Raji (cell line): ENCODE data around the gene JAG2.

ENCODE experiments used
- POLR2A ChIP-seq: IDR thresholded peaks from 2 replicates; pipeline ENCODE4 v1.6.1; 2011; ENCODE audit warnings: low read depth, low read length, control low read depth; ENCODE audit not compliant: insufficient read depth

Gene JAG2

DNA sequence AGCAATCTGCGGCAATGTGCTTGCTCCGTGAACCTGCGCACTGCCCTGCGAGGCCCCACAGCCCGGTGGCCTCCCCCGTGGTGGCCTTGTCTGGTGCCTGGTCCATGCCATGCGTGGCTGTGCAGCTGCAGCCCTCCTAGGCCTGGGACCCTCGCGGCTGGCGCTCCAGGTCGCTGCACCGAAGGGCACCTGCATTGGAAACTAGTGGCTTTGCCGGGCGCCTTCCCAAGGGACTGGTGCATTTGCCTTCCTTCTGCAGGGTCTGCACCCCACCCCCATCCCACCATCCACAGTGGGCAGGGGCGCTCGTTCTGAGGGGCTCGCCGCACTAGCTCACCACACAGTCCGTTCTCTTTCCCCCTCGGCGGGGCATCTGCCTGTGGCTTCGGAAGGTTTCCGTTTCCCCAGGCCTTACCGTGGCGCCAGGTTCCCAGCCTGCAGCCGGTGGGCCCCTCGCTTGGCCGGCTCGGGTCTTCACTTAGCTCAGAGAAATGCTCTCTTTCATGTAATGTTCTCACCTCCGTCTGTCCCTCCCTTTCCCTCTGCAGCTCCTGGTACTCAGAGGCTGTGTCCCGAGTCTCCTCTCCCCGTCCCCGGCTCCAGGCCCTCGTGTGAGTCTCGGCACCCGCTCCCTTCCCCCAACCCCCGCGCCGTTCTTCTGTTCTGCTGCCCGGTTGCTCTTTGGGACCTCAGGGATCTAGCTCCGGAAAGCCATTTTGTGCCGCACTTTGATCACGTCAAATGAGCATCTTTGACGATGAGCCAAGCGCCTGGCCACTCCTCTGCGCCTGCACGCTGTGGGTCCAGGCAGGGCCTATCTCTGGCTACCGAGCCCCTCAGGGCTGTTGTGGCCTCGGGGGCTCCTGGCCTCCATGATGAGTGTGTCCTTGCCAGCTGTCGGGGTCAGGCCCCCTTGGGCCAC is 31.9 kb downstream of the JAG2 start:
- no peak for TF ChIP-seq POLR2A

DNA sequence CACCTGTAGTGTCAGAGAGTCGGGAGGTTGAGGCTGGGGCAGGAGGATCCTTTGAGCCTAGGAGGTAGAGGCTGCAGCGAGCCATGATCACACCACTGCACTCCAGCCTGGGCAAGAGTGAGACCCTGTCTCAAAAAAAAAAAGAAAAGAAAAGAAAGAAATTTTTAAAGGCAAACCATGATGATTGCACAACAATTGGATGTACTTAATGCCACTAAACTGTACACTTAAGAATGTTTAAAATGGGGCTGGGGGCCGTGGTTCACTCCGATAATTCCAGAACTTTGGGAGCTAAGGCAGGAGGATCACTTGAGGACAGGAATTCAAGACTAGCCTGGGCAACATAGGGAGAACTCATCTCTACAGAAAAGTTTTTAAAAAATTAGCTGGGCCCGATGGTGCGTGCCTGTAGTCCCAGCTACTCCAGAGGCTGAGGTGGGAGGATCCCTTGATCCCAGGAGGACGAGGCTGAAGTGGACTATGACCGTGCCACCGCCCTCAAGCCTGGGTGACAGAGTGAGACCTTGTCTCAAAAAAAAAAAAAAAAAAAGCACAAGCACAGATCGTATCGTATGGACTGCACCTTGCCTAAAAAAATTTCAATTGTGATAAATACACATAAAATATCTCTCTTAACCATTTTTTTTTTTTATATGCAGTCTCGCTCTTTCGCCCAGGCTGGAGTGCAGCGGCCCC is 32.7 kb downstream of the JAG2 start:
- no peak for TF ChIP-seq POLR2A

DNA sequence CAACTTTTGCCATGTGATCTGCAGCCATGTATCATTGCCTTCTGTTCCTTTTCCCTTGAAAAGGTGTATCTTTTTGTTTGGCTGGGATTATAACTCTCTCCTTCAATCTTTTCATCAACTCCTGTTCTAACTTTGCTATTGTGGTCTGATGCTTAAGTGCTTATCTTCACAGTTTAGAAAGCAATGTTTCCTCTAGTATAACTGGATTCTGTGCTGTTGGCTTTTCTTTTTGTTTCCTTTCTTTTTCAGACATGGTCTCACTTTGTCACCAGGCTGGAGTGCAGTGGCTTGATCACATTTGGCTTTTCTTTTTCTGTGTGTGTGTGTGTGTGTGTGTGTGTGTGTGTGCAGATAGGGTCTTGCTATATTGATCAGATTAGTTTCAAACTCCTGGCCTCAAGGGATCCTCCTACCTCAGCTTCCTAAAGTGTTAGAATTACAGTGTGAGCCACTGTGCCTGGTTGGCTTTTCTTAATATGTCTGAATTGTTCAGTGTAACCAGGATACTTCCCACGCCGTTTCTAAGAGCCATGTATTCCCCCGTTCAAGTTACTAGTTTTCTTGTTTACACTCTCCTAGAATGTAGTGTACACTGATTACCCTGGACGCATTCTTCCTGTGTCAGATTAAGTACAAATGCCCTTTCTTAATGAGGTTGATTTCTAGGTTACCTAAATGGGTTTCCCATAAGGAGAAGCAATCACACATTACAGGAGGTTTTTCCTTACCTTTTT is 35.5 kb downstream of the JAG2 start:
- no peak for TF ChIP-seq POLR2A

DNA sequence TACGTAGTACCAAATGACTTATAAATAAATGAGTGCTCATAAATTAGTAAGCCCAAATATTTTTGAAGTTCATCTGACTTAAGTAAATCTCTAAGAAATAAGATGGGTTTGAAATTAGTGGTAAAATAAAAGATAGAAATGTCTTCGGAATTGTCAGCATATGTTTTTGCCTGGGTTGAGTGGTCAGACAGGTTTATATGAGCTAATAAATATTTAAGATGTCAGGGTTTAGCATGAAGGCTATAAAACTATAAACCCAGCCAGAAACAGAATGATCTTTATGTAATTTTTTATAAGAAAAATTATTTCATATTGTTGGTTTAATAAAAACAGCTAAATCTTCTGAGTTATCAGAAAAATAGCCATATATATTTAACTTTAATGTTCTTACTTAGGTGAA is 37.3 kb downstream of the JAG2 start:
- TF ChIP-seq POLR2A = no peak

DNA sequence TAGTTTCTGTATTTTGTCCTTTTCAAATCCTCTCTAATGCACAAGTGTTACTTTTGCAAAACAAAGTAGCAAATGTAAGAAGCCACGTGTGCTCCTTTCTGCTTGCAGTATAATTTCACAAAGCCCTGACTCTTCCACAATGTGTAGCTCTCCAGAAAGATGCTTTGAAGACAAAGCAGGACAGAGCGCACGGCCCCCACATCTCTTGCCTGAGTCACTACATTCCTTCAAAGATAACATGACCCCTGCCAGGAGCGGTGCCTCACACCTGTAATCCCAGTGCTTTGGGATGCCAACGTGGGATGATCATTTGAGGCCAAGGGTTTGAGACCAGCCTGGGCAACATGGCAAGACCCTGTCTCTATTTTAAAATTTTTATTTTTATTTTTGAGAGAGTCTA is 40.5 kb downstream of the JAG2 start:
- TF ChIP-seq POLR2A = no peak

DNA sequence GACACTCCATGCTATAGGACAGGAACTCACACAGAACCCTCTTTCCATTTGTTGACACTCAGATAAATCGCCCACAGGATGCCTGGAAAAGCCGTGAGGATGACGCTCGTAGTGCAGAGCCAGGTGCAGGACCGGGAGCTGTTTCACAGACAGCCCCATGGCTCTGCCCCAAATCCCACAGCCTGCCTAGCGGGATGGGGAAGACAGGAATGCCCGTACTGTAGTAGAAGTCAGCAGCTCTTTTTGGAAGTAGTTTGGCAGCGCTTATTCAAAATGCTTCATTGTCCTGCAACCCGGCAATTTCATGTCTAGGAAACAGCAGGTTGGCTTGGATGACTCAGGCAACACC is 41.6 kb downstream of the JAG2 start:
- TF ChIP-seq POLR2A = no peak

DNA sequence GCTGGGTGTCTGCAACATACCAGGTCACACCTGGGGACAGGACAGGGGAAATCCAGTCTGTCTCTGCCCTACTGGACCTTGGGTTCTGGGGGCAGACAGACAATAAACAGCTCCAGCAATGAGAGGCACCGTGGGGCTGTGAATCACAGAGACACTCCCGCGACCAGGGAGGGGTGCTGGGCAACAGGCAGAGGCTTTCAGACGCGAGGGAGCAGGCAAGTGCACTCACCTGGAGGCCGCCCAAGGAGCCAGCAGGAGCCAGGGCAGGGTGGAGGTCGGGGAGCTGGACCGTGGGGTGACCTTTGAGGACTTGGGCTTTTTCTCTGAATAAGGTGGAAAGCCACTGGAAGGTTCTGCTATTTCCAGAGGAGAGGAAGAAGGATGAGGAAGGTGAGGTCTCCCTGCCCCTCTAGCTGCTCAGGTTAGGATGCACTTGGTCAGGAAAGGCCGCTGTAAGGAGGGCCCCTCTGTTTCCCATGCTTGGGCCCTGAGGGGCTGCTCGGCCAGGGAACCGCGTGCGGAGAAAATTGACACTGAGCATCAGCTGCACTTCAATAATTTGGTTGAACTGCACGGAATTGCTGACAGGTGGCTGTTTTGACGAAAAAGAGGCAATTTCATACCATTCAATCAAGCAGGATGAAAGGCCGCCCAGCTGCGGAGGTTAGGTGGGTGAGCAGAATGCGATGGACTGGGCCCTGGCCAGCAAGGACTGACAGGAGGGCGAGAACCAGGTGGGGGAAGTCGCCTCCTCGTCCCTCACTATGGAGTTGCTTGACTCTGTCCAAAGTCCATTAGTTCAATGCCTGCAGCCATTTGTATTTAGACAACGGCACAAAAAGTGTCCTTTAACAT is 42.2 kb downstream of the JAG2 start:
- no peak for TF ChIP-seq POLR2A

DNA sequence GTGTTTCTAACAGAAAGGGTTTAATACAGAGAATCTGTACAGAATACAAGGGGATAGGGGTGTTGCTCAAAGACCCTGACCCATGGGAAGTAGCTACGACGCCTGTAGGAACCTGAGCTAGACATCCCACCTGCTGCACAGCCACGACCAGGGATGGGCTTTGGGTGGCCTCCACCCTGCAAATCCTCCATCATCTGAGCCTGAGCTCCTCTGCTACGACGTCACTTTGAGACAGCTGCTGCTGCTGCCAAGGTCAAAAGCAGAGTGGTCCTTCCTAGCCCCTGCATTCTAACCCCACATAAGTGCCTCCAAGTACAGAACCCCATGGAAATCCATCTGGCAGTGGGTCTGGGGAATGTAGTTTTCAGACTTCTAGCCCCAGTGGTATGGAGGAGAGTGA is 43.8 kb downstream of the JAG2 start:
- no peak for TF ChIP-seq POLR2A

DNA sequence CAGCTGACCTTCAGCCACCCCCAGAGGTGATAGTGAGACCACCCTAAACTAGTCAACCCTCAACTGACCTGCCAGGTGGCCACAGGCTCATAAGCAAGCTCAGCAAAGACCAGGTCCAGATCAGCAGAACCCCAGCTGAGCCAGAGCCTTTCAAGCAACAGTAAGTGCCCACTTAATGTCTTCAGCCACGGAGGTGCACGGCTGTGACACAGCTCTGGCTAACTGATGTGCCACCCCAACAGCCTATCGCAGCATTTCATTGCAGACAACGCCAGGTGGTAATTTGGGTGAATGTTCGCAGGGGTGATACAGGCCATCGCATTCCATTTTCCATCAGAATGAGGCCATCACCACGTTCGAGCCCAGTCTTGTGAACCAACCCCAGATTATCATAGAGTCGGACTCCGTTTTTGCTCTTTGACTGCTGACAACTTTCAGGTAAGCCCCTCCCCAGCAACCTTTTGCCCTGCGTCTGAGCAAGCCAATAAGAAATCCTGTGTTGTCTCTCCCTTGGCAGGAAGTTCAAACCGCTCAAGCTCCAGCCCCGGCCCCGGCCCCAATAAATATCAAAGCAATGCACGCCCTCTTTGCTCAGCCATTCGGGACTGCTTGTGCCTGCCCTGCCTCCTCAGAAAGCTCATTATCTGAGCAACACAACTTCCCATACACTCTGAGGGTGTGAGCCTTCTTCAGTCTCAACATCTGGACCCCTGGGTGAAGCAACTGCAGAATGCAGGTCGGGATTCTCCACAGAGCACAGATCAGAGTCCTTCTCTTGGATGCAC is 44.4 kb downstream of the JAG2 start:
- no peak for TF ChIP-seq POLR2A

DNA sequence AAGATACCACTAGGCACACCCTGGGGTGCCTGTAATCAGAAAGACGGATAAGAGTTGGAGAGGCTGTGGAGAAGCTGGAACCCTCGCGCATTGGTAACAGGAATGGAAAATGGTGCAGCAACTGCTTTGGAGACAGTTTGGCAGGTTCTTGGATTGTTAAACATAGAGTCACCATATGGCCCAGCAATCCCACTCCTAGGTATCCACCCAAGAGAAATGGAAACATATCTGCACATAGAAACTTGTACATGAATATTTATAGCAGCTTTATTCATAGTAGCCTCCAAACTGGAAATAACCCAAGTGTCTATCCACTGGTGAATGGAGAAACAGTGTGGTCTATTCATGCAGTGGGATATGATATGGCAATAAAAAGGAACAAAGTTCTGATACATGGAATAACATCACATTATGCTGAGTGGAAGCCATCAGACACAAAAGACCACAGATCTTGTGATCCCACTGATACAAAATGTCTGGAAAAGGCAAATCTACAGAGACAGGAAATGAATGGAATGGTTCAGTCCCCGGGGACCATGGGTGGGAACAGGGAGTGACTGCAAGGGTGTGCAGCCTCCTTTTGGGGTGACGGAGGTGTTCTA is 45.4 kb downstream of the JAG2 start:
- no peak for TF ChIP-seq POLR2A

DNA sequence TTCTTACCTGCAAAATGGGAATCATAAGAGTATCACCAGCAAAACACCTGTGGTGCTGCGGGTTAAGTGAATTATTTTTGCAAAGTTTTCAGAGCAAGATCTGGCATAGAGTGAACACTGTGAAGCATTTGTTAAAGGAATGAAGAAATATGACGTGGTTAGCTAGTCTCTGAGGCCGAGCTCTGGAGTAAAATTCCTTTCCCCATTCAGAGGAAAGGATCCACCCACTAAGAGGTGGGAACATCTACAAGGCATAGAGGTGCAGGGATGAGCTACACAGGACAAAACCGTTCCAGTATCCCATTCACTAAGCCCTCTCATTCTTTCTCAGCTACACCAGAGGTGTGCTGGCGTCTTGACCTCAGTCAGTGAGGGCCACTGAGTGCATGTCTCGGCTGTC is 48.5 kb downstream of the JAG2 start:
- TF ChIP-seq POLR2A = no peak

DNA sequence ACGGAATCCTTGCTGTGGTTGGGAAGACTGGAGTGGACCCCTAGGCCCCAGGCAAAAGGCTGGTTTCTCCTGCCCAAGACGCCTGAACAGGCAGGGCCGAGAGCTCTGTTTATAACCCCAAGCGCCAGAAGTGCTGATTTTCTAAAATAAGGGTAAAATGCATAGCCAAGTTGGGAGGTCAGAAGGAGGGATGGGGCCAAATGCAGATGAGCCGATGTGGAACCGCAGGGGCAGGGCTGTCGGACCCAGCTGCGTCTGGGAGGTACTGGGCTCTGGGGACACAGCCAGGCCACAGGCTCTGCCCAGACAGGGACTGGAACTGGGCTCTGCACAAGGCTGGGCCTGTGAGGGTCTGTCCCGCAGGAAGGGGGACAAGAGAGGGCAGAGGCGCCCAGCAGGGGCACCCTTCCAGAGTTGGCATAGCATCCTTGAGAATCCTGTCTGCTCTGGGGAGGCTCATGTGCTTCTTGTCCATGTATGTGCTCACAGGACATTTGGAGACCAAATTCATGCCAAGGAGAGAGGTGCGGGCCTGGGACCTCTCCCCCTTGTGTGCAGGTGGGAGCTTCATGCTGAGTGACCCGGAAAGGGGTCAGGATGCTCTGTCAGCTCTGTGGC is 49.1 kb downstream of the JAG2 start:
- no peak for TF ChIP-seq POLR2A

DNA sequence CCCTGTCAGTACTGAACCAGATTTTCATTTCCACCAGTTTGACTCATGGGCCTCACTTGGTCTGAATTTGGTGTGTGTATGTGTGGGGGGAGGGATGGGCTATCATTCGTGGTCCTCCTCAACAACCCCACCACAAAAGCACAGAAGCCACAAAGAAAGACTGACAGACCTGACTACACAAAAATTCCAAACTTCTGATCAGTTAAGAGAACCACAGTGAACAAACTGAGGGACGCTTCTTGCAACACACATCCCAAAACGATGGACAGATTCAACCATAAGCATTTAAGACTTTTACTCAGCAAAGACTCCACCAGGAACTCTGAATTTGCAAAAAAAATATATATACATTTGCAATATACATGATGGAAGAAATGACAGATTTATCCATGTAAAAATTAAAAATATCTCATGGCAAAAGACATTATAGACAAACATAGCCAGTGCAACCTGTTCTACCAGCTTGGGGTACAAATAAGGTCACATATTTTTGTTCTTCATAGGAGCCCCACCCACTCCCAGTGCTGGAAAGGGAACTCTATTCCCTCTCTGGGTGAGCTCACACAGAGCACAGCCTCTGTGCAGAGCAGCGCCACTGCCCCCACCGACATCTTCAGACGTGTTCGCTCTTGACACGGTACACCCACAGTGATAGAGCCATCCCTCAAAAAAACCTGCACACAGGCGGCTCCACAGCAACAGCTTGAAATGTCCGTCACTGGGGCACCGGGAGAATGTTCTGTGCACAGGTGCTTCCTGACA is 49.7 kb downstream of the JAG2 start:
- no peak for TF ChIP-seq POLR2A
